Thyroid gland (tissue), 4 donors: Measurements from ENCODE around the gene PRPF40A. TPM values are rescaled to one million over a fixed set of nuclear protein-coding genes. Genes with fewer than 3 reads are reported as not detected.

Experiments
- DNase-seq, 2 donors: peaks; one replicate each; pipeline ENCODE4 v3.0.0-alpha.2; 2019
- H3K27ac ChIP-seq, 3 donors: fragments of 200-600 bp; sonication (generic); 1 replicate in 2 of 3; 2 replicates in 1 of 3; pipeline ENCODE4 v1.5.1; 2016 to 2019; ENCODE audit warnings: mild to moderate bottlenecking in 1 of 3, moderate library complexity in 1 of 3
- H3K27me3 ChIP-seq: fragments of 200-600 bp; sonication (generic); one replicate; pipeline ENCODE4 v1.5.1; 2019
- H3K36me3 ChIP-seq, 2 donors: fragments of 200-600 bp; sonication (generic); one replicate each; pipeline ENCODE4 v1.5.1; 2016 to 2019
- H3K4me1 ChIP-seq, 2 donors: fragments of 200-600 bp; sonication (generic); one replicate each; pipeline ENCODE4 v1.5.1; 2017 to 2019
- H3K4me3 ChIP-seq, 3 donors: fragments of 200-600 bp; sonication (generic); replicated peaks in 1 of 3; 1 replicate in 2 of 3; 2 replicates in 1 of 3; pipeline ENCODE4 v1.5.1; 2016; ENCODE audit warnings: mild to moderate bottlenecking in 1 of 3
- H3K9me3 ChIP-seq: fragments of 200-600 bp; sonication (generic); one replicate; pipeline ENCODE4 v1.5.1; 2017
- CTCF ChIP-seq, 6 experiments: fragments of 200-600 bp in 3 of 6; fragments of 450-650 bp in 3 of 6; sonication (generic) in 3 of 6; IDR thresholded peaks; one replicate each; pipeline ENCODE4 v1.5.1; 2016 to 2019; ENCODE audit warnings: antibody characterized with exemption in 6 of 6, mild to moderate bottlenecking in 2 of 6, inconsistent platforms in 1 of 6, moderate library complexity in 1 of 6
- POLR2A ChIP-seq, 2 donors: fragments of 450-650 bp; IDR thresholded peaks; one replicate each; pipeline ENCODE4 v1.6.1; 2017; ENCODE audit warnings: antibody characterized with exemption in 2 of 2, mild to moderate bottlenecking in 2 of 2, moderate library complexity in 1 of 2
- WGBS, 2 donors: methylation state at CpG; one replicate each; pipeline ENCODE4 v1.1.5; 2017; 5-methylcytosine and 5-hydroxymethylcytosine counted together
- intact Hi-C: fragments of 100-400 bp; cut with DNase I; formaldehyde crosslinking; loops from one replicate; pipeline ENCODE4 v1.15.1; 2023
- total RNA-seq, 4 donors: library from RNA; depleted of rRNA; stranded (reverse); fragments of >200 nt; gene quantifications; one replicate each; pipeline ENCODE4 v1.2.3, GENCODE V29; 2016

PRPF40A gene
- total RNA-seq, 4 donors from 2014 or later, result 86.8 to 147 (median 102) TPM

- DNase-seq, result no peak
- H3K9me3 ChIP-seq, result no peaks in the 10 kb centered on the region
- 53 to 65% methylated on average over 2 of the region's 2 CpGs for WGBS, 2 donors
- H3K27me3 ChIP-seq, result no peaks in the 10 kb centered on the region
- H3K4me1 ChIP-seq, result no peaks in the 10 kb centered on the region
- no peak overlapping the region for H3K4me3 ChIP-seq
- H3K36me3 ChIP-seq, result no peaks in the 10 kb centered on the region
- TF ChIP-seq POLR2A (IDR thresholded peaks at IDR 0.05) (no peak), CTCF (IDR thresholded peaks at IDR 0.05) (no peak)
- H3K27ac ChIP-seq, result no peak overlapping the region
- intact Hi-C loops, result no loop called here
Observed at GRCh38 chr2:152606941-152607340, 110.3 kb downstream of the PRPF40A start.

- TF ChIP-seq CTCF (IDR thresholded peaks at IDR 0.05) (no peak), POLR2A (IDR thresholded peaks at IDR 0.05) (no peak)
- DNase-seq, result no peak
Observed at GRCh38 chr2:152606081-152606480, 111.2 kb downstream of the PRPF40A start.

GRCh38 chr2:152603166-152603565 is 114.1 kb downstream of the PRPF40A start:
- DNase-seq, result no peak
- no peaks in the 10 kb centered on the region for H3K9me3 ChIP-seq
- no peaks in the 10 kb centered on the region for H3K4me1 ChIP-seq
- no peaks in the 10 kb centered on the region for H3K27me3 ChIP-seq
- intact Hi-C loops, result no loop called here
- H3K27ac ChIP-seq, result no peak overlapping the region
- no peak overlapping the region for H3K4me3 ChIP-seq
- WGBS, 2 donors, result 96 to 97% methylated on average over 3 of the region's 3 CpGs
- no peaks in the 10 kb centered on the region for H3K36me3 ChIP-seq
- TF ChIP-seq POLR2A (IDR thresholded peaks at IDR 0.05) (no peak), CTCF (IDR thresholded peaks at IDR 0.05) (no peak)

More at GRCh38 chr2:152606081-152606480, 111.2 kb downstream of the PRPF40A start:
- H3K27me3 ChIP-seq, result no peaks in the 10 kb centered on the region
- no peak overlapping the region for H3K27ac ChIP-seq
- intact Hi-C loops, result no loop called here
- WGBS, 2 donors, result 93 to 97% methylated on average over 1 of the region's 1 CpG
- no peak overlapping the region for H3K4me3 ChIP-seq
- H3K4me1 ChIP-seq, result no peaks in the 10 kb centered on the region
- no peaks in the 10 kb centered on the region for H3K36me3 ChIP-seq
- H3K9me3 ChIP-seq, result no peaks in the 10 kb centered on the region

GRCh38 chr2:152602750-152603149 is 114.5 kb downstream of the PRPF40A start:
- no peaks in the 10 kb centered on the region for H3K36me3 ChIP-seq
- intact Hi-C loops, result no loop called here
- H3K4me1 ChIP-seq, result no peaks in the 10 kb centered on the region
- TF ChIP-seq POLR2A (IDR thresholded peaks at IDR 0.05) (no peak), CTCF (IDR thresholded peaks at IDR 0.05) (no peak)
- no peak for DNase-seq
- H3K9me3 ChIP-seq, result no peaks in the 10 kb centered on the region
- no peak overlapping the region for H3K27ac ChIP-seq
- 95 to 96% methylated on average over 8 of the region's 8 CpGs for WGBS, 2 donors
- no peak overlapping the region for H3K4me3 ChIP-seq
- H3K27me3 ChIP-seq, result no peaks in the 10 kb centered on the region

Other genes with a start within 250 kb of the PRPF40A start
- 10 to 100 TPM; 12.4 to 19.9 (median 14.0) TPM for gene ARL6IP6, start 1.2 kb upstream of the PRPF40A start, total RNA-seq